ENCODE results near the gene CCL15. TPM values are rescaled to one million over a fixed set of nuclear protein-coding genes. Genes with fewer than 3 reads are reported as not detected.
A peak's percentile ranks its signal among the peaks of the same experiment; 100 is the strongest.
"Not testable (repeated sequence)": the region's sequence is repeated elsewhere in the genome, so short reads cannot be mapped to it uniquely, and the experiment has no call there.

The CCL15 gene
- total RNA-seq, 4 donors from 2014 or later = not detected

DNA sequence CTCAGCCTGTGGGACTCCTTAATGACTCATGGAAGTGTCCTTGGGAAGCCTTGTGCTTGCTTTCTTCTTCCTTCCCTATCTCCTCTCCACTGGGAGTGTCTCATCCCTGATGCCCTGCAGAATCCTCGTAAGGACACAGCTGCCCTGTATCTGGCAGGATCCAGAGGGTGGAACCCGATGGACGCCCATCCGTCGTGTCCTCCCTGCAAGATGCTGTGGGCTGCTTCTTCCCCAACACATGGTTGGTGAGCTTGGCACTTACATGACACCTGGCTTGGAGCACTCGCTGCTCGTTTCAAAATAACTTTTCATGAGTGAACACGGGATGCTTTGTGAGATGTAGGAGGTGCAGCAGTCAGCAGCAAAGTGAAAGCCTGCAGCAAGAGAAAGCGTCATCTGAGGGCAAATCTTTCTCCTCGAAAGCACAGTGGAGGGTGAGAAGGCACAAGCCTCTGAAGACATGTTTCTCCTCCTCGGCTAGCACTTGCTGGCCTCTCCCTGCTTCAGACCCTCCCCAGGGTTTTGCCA lies 3.3 kb downstream of the CCL15 start:
- Histone ChIP-seq H3K4me3 (no peak overlapping the region), H3K27me3 (no peaks in the 10 kb centered on the region), H3K36me3 (no peaks in the 10 kb centered on the region), H3K27ac (no peak overlapping the region), H3K4me1 (no peaks in the 10 kb centered on the region), H3K9me3 (no peaks in the 10 kb centered on the region)
- WGBS = 75% methylated on average over 10 of the region's 11 CpGs
- TF ChIP-seq POLR2AphosphoS5 (IDR thresholded peaks at IDR 0.05) (no peak), EP300 (IDR thresholded peaks at IDR 0.05) (no peak), POLR2A (IDR thresholded peaks at IDR 0.05) (no peak)
- no peak for DNase-seq (ENCODE audit: low spot score in 2 of 2)

DNA sequence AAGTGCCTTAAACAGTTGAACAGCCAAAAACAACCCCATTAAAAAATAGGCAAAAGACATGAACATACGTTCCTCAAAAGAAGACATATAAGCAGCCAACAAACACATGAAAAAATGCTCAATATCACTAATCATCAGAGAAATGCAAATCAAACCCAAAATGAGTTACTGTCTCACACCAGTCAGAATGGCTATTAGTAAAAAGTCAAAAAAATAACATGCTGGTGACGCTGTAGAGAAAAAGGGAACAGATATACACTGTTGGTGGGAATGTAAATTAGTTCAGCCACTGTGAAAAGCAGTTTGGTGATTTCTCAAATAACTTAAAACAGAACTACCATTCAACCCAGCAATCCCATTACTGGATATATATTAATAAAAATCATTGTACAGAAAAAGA lies 6.0 kb downstream of the CCL15 start:
- H3K4me3 ChIP-seq; H3K36me3 ChIP-seq; H3K9me3 ChIP-seq; H3K27me3 ChIP-seq; H3K4me1 ChIP-seq; H3K27ac ChIP-seq; DNase-seq (ENCODE audit: low spot score in 2 of 2): not testable (repeated sequence)
- WGBS = 74% methylated on average over 2 of the region's 2 CpGs

DNA sequence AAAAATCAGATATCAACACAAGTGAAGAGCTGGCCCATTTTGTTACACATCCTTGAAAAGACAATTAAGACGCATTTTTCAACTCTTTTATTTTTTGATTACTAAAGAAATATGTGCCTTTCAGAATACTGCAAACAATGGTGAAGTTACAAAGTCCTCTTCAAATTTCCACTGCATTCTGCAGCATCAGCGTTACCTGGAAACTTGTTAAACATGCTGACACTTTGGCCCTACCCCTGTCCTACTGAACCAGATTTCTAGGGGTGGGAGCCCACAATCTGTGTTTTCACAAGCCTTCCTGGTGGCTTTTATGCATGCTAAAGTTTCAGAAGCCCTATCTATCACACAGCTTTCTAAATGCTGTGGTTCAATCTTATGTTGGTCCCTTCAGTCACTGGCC lies 10.3 kb downstream of the CCL15 start:
- WGBS = 87% methylated on average over 2 of the region's 2 CpGs
- TF ChIP-seq POLR2A (IDR thresholded peaks at IDR 0.05) (no peak), EP300 (IDR thresholded peaks at IDR 0.05) (no peak), POLR2AphosphoS5 (IDR thresholded peaks at IDR 0.05) (no peak)
- TF ChIP-seq, protein P1, sequence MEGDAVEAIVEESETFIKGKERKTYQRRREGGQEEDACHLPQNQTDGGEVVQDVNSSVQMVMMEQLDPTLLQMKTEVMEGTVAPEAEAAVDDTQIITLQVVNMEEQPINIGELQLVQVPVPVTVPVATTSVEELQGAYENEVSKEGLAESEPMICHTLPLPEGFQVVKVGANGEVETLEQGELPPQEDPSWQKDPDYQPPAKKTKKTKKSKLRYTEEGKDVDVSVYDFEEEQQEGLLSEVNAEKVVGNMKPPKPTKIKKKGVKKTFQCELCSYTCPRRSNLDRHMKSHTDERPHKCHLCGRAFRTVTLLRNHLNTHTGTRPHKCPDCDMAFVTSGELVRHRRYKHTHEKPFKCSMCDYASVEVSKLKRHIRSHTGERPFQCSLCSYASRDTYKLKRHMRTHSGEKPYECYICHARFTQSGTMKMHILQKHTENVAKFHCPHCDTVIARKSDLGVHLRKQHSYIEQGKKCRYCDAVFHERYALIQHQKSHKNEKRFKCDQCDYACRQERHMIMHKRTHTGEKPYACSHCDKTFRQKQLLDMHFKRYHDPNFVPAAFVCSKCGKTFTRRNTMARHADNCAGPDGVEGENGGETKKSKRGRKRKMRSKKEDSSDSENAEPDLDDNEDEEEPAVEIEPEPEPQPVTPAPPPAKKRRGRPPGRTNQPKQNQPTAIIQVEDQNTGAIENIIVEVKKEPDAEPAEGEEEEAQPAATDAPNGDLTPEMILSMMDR (IDR thresholded peaks at IDR 0.05) = no peak
- DNase-seq (ENCODE audit: low spot score in 2 of 2) = no peak
- Histone ChIP-seq H3K27ac (no peak overlapping the region), H3K4me1 (no peaks in the 10 kb centered on the region), H3K27me3 (peaks cover 2% of the 10 kb centered on the region), H3K4me3 (no peak overlapping the region), H3K36me3 (no peaks in the 10 kb centered on the region), H3K9me3 (no peaks in the 10 kb centered on the region)

DNA sequence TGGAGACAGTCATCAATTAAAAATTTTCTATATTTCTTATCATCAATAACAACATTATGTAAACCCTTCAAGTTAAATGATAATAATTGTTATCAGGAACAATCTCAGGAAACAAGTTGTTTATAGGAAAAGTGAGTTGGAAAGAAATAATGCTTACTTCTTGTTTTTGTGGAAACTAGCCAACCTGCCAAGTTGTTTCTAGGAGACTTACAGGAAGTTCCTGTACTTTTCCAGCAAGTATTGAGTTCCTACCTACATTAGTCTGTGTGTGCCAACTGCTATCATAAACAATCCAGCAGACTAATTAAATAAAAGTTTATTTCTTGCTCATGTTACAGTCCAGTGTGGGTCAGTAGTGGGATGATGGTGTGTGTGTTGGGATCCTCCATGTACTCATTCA lies 13.2 kb downstream of the CCL15 start:
- H3K27me3 ChIP-seq = peaks cover 2% of the 10 kb centered on the region

DNA sequence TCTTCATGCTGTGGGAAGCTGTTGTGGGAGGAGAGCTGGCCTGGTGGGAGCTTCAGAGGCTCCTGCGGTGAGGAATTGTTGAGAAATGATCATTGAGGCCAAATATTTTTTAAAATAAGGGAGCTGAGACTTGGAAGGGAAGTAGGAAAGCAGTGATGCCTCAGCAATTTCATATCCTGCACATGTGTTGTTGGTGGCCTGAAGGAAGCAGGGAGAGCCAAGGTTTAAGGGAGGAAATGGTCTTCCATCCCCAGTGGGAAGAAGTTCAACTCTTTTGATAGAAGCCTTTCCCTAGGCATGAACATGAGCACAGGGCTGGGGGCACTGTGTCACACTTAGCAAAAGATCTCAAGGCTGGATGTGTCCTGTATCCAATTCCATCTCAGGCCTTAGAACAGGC lies 14.7 kb downstream of the CCL15 start, which contains the start of gene CCL14:
Gene CCL14, minus strand, starts transcription at position 87 of the 400 bp plus-strand sequence. Its CDS starts 80 bp downstream, at position 7.
- no peaks in the 10 kb centered on the region for H3K4me1 ChIP-seq
- TF ChIP-seq POLR2A (IDR thresholded peaks at IDR 0.05) (no peak), POLR2AphosphoS5 (IDR thresholded peaks at IDR 0.05) (no peak), EP300 (IDR thresholded peaks at IDR 0.05) (no peak)
- TF ChIP-seq, protein P1 (IDR thresholded peaks at IDR 0.05) = no peak
- no peaks in the 10 kb centered on the region for H3K36me3 ChIP-seq
- DNase-seq (ENCODE audit: low spot score in 2 of 2) = no peak
- H3K4me3 ChIP-seq = peak within 1 kb of the TSS; percentile 21
- H3K9me3 ChIP-seq = no peaks in the 10 kb centered on the region
- H3K27me3 ChIP-seq = no peaks in the 10 kb centered on the region
- WGBS = 63% methylated on average over 1 of the region's 1 CpG
- no peak within 1 kb of the TSS for H3K27ac ChIP-seq

More for the DNA sequence above, 13.2 kb downstream of the CCL15 start:
- H3K27ac ChIP-seq = no peak overlapping the region
- H3K4me3 ChIP-seq = no peak overlapping the region
- no peaks in the 10 kb centered on the region for H3K36me3 ChIP-seq
- no peaks in the 10 kb centered on the region for H3K4me1 ChIP-seq
- H3K9me3 ChIP-seq = no peaks in the 10 kb centered on the region
- TF ChIP-seq EP300 (IDR thresholded peaks at IDR 0.05) = no peak
- no peak for TF ChIP-seq POLR2A (IDR thresholded peaks at IDR 0.05)
- no peak for TF ChIP-seq POLR2AphosphoS5 (IDR thresholded peaks at IDR 0.05)
- TF ChIP-seq, protein P1 (IDR thresholded peaks at IDR 0.05) = no peak
- no peak for DNase-seq (ENCODE audit: low spot score in 2 of 2)

DNA sequence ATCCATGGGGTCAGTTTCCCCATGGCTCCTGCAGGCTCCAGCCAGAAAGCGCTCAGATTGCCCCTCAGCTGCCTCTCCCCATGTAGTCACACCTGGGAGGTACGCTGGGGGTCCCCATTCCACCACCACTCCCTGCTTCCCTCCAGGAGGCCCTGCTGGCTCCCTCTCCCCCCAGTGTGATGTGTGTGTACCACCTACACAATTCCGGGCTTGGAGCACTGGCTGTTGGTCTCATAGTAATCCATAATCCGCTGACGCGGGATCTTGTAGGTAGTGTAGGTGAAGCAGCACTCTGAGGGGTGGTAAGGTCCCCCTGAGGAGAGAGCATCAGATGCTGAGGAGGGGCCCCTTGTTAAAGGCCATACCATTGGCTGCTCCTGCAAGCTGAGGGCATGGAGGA lies 17.2 kb downstream of the CCL15 start:
- H3K27me3 ChIP-seq = no peaks in the 10 kb centered on the region
- no peak overlapping the region for H3K27ac ChIP-seq
- H3K9me3 ChIP-seq = no peaks in the 10 kb centered on the region
- WGBS = 97% methylated on average over 6 of the region's 6 CpGs
- no peaks in the 10 kb centered on the region for H3K36me3 ChIP-seq
- TF ChIP-seq POLR2AphosphoS5 (IDR thresholded peaks at IDR 0.05) (no peak), EP300 (IDR thresholded peaks at IDR 0.05) (no peak), POLR2A (IDR thresholded peaks at IDR 0.05) (no peak)
- TF ChIP-seq, protein P1 (IDR thresholded peaks at IDR 0.05) = no peak
- DNase-seq (ENCODE audit: low spot score in 2 of 2) = no peak
- H3K4me3 ChIP-seq = no peak overlapping the region
- H3K4me1 ChIP-seq = no peaks in the 10 kb centered on the region

Data from suprapubic skin (tissue), 4 donors.